IPS-11a (cell line): ENCODE data around the gene MFSD2B.

ENCODE experiments used
- H3K4me3 ChIP-seq: one replicate; pipeline ENCODE4 v1.5.1; 2013; ENCODE audit warnings: low read depth, low read length, control low read depth

Gene MFSD2B

DNA sequence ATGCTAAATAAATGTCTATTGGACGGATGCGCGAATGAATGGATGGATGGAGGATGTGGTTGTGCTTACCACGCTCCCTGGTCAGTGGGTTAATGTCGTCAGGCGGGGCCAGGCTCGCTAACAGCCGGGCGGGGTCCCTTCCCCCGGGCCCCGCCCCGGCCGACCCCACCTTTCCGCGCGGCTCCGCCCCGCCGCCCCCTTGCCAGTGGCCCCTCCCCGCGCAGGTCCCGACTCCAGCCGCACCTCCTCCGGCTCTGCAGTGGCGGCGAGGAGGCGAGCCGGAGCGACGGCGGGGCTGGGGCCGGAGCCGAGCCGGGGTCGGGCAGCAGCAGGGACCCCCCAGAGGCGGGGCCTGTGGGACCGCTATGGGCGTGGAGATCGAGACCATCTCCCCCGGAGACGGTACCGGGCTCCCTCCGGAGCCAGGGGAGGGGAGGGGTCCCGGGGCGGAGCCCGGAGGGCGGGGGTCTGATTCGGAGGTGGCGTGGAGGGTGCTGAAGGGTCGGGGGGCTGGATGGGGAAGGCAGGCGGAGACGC lies 39.7 kb downstream of the MFSD2B start, which contains the start of gene FKBP1B:
TSS of gene FKBP1B (plus strand) at position 257 of the 537 bp plus-strand sequence. CDS start at position 366, 109 bp downstream.
- H3K4me3 ChIP-seq = peak within 1 kb of the TSS; percentile 69

- peak overlapping the region; percentile 69 for H3K4me3 ChIP-seq
Observed at GRCh38 chr2:24050041-24050979, 40.4 kb downstream of the MFSD2B start.

DNA sequence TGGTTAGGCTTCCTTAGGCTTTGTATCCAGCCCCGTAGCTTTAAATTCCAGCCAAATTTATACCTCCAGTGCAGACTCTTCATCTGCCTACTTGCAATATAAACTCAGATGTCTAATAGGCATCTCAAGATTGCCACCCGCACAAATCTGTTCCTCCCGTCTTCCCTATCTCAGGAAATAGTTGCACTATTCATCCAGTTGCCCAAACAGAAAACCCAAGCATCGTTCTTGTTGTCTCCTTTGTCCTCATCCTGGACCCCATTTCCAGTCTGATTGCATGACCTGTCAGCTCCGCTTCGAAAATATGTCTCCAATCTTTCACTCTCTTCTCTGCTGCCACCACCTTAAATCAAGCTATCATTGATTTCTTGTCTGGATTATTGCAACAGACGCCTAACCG lies 41.9 kb downstream of the MFSD2B start:
- no peak overlapping the region for H3K4me3 ChIP-seq

- no peak overlapping the region for H3K4me3 ChIP-seq
Observed at GRCh38 chr2:24052951-24053350, 43.1 kb downstream of the MFSD2B start.

GRCh38 chr2:24054366-24055010 lies 44.6 kb downstream of the MFSD2B start:
- H3K4me3 ChIP-seq = no peak overlapping the region

GRCh38 chr2:24055750-24056149 lies 45.9 kb downstream of the MFSD2B start:
- H3K4me3 ChIP-seq = no peak overlapping the region

DNA sequence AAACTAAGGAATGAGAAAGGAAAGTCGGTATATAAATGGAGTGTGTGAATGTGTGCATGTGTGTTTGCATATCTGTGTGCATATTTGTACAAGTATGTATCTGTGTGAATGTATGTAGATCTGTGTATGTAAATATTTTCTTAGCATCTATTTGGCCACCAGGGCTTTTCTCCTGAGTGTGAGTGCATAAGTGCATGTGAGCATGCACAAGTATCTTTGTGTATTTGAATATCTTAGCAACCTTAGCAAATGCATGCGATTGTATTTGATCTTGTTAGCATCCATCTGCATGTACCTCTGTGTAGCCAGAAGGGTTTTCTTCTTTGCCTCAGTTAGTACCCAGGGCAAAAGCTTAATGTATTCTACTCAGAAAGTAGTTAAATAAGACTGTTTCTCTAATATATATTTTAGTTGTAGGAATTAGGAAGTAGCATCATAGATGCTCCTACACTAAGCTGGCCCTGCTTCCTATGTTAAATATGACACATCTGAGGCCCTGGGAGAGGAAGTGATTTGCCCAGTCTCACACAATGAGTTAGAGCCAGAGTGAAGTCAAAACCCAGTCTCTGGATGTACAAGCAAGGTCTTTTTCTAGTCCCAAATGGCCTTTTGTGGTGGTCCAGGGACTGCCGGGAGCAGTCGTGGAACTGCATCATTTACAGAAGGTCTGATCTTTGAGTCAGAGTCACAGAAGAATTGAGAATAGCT lies 48.8 kb downstream of the MFSD2B start:
- H3K4me3 ChIP-seq = no peak overlapping the region

DNA sequence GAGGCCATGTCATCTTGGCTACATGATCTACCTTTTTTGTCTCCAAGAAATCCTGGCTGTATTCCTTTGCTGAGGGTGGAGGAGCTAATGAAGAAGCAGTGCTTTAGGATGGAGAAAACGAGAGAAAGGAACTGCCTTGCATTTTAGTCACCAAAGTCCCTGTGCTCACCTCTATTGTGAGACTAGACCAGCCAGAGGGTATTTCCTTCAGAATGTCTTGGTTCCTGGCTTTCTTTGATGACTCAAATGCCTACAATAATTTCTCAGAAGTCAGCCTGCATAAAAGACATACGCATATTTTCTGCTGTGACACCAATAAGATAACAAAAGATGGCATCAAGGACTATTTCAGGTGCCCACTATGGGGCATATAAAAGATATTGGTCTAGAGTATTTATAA lies 55.5 kb downstream of the MFSD2B start:
- H3K4me3 ChIP-seq = no peak overlapping the region

DNA sequence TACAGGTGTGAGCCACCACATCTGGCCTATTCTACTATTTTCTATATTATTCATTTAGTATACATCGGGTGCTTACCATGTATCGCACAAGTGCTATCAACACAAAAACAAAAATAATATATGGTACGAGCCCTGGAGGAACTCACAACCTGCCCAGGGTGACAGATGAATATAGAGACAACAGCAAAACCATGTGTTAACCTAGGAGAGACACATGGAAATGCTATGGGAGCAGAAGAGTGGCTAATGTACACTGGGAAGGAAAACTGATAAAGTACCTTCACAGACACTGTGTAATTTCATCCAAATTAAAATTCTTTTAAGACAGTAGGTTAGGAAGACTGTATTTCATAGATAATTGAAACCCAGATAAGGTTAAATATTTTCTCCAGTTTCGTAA lies 62.4 kb downstream of the MFSD2B start:
- H3K4me3 ChIP-seq = no peak overlapping the region

DNA sequence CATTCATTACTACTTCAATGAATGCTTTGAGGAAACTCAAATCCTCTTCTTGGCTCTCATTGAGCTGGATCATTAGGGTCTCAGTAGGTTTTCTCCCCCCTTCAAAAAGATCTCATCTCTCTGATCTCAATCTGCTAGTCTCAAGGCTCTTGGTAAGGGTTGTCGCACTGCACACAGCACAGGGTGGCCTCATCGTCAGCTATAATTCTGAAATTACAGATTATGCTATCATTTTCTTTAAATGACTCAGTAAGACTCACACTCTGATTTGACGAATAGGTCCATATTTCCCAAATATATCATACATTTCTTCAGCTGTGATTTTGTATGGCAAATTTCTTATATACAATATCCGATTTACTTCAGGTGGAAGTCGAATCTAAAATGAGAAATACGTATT lies 63.9 kb downstream of the MFSD2B start:
- H3K4me3 ChIP-seq = no peak overlapping the region

- peak overlapping the region; percentile 98 for H3K4me3 ChIP-seq
Observed at GRCh38 chr2:24075259-24075658, 65.4 kb downstream of the MFSD2B start.
